GM19467 (cell line): ENCODE data around the gene KCNJ5.

Source experiments
- ATAC-seq: cut with Tn5 transposase; IDR thresholded peaks from one replicate; pipeline ENCODE4 v1.9.1; 2021; ENCODE audit warnings: mild to moderate bottlenecking, moderate library complexity; ENCODE audit not compliant: unreplicated experiment

The KCNJ5 gene

GRCh38 chr11:128868841-128869671 is 22.1 kb upstream of the KCNJ5 start:
- no peak for ATAC-seq

GRCh38 chr11:128871168-128871610 is 20.0 kb upstream of the KCNJ5 start:
- ATAC-seq: no peak

GRCh38 chr11:128872094-128872493 is 19.1 kb upstream of the KCNJ5 start:
- no peak for ATAC-seq

GRCh38 chr11:128872594-128872993 is 18.6 kb upstream of the KCNJ5 start:
- ATAC-seq: no peak

GRCh38 chr11:128874427-128874826 is 16.7 kb upstream of the KCNJ5 start:
- ATAC-seq: no peak

- ATAC-seq: no peak
Measured at GRCh38 chr11:128876133-128876650, 15.0 kb upstream of the KCNJ5 start.

GRCh38 chr11:128877726-128878125 is 13.4 kb upstream of the KCNJ5 start:
- ATAC-seq: no peak

- ATAC-seq: no peak
Measured at GRCh38 chr11:128878455-128878854, 12.7 kb upstream of the KCNJ5 start.

GRCh38 chr11:128879817-128880216 is 11.3 kb upstream of the KCNJ5 start:
- ATAC-seq: no peak

- no peak for ATAC-seq
Measured at GRCh38 chr11:128881221-128881620, 9.9 kb upstream of the KCNJ5 start.

- ATAC-seq: no peak
Measured at GRCh38 chr11:128882451-128882850, 8.7 kb upstream of the KCNJ5 start.

GRCh38 chr11:128884054-128884453 is 7.1 kb upstream of the KCNJ5 start:
- no peak for ATAC-seq

GRCh38 chr11:128884703-128885338 is 6.3 kb upstream of the KCNJ5 start:
- ATAC-seq: peak; percentile 89

GRCh38 chr11:128886406-128887124 is 4.6 kb upstream of the KCNJ5 start:
- no peak for ATAC-seq

- no peak for ATAC-seq
Measured at GRCh38 chr11:128888034-128888985, 2.8 kb upstream of the KCNJ5 start.

GRCh38 chr11:128889657-128890213 is 1.4 kb upstream of the KCNJ5 start:
- no peak for ATAC-seq

GRCh38 chr11:128890216-128890542 is 977 bp upstream of the KCNJ5 start:
- no peak for ATAC-seq

- ATAC-seq: no peak
Measured at GRCh38 chr11:128891913-128892398, 800 bp downstream of the KCNJ5 start.

GRCh38 chr11:128892866-128893565 is 1.9 kb downstream of the KCNJ5 start:
- ATAC-seq: no peak
